ENCODE results near the gene RPL36. TPM values are rescaled to one million over a fixed set of nuclear protein-coding genes. Genes with fewer than 3 reads are reported as not detected.

RPL36 gene
- total and polyA plus RNA-seq, 2 of the 8 experiments (the other 6 are each of a cell fraction or from before 2014, with no cell fraction given): 951 to 1,075 TPM

GRCh38 chr19:5686647-5687359 lies 3.3 kb upstream of the RPL36 start (continued):
- TF ChIP-seq EZH2 (IDR thresholded peaks at IDR 0.05; ENCODE audit: low read depth, low read length, severe bottlenecking) (no peak), EGR1 (IDR thresholded peaks at IDR 0.05; ENCODE audit: borderline replicate concordance, low read depth, low read length) (0 out of 2 replicates have a peak, but pooled peaks have one; percentile 30), FOSL1 (IDR thresholded peaks at IDR 0.05; ENCODE audit: insufficient read depth, low read depth, low read length) (no peak), SP1 (IDR thresholded peaks at IDR 0.05; ENCODE audit: low read depth, low read length) (no peak; the same call in none of the 2 replicates), CREB1 (IDR thresholded peaks at IDR 0.05) (peak; percentile 95), BACH1 (IDR thresholded peaks at IDR 0.05; ENCODE audit: low read length) (no peak), POU5F1 (IDR thresholded peaks at IDR 0.05; ENCODE audit: low read depth, low read length) (no peak), KDM4A (IDR thresholded peaks at IDR 0.05; ENCODE audit: low read depth, low read length, severe bottlenecking) (peak; percentile 93), GABPA (IDR thresholded peaks at IDR 0.05; ENCODE audit: borderline replicate concordance, insufficient read depth, low read length) (no peak), CHD1 (IDR thresholded peaks at IDR 0.05; ENCODE audit: low read depth, low read length) (no peak), RFX5 (IDR thresholded peaks at IDR 0.05; ENCODE audit: borderline replicate concordance, low read depth, low read length) (no peak), MAX (IDR thresholded peaks at IDR 0.05) (peak; percentile 61), MAFK (IDR thresholded peaks at IDR 0.05; ENCODE audit: low read depth, low read length) (no peak), SIX5 (IDR thresholded peaks at IDR 0.05; ENCODE audit: low read depth, low read length) (no peak), RBBP5 (IDR thresholded peaks at IDR 0.05; ENCODE audit: borderline replicate concordance, low read depth, low read length) (no peak), SIRT6 (IDR thresholded peaks at IDR 0.05; ENCODE audit: low read length) (no peak), YY1 (IDR thresholded peaks at IDR 0.05; ENCODE audit: low read depth, low read length) (no peak), TCF12 (IDR thresholded peaks at IDR 0.05; ENCODE audit: low read depth, low read length) (no peak), POLR2A (IDR thresholded peaks at IDR 0.05; ENCODE audit: control extremely low read depth in 1 of 2, low read depth in 2 of 2, low read length in 2 of 2) (peak in 1 of 2 experiments; percentile 72; a peak in 1 of 3 replicates), KDM1A (IDR thresholded peaks at IDR 0.05; ENCODE audit: borderline replicate concordance, low read length) (no peak), RAD21 (IDR thresholded peaks at IDR 0.05 in 1 of 2, conservative IDR thresholded peaks at IDR 0.05 in 1 of 2; ENCODE audit: low read depth in 2 of 2, low read length in 2 of 2) (peak; percentile 37 to 60; a peak in 3 of 4 replicates), KDM5A (IDR thresholded peaks at IDR 0.05; ENCODE audit: low read length) (no peak), CBX5 (IDR thresholded peaks at IDR 0.05; ENCODE audit: low read depth, low read length) (no peak)
